IPS DF 4.7 (cell line): Measurements from ENCODE around the gene THRAP3.

ENCODE experiments used
- DNase-seq: peaks from one replicate; pipeline ENCODE4 v3.0.0-alpha.2; 2013; ENCODE audit warnings: low spot score; ENCODE audit errors: extremely low read depth

THRAP3 gene

DNA sequence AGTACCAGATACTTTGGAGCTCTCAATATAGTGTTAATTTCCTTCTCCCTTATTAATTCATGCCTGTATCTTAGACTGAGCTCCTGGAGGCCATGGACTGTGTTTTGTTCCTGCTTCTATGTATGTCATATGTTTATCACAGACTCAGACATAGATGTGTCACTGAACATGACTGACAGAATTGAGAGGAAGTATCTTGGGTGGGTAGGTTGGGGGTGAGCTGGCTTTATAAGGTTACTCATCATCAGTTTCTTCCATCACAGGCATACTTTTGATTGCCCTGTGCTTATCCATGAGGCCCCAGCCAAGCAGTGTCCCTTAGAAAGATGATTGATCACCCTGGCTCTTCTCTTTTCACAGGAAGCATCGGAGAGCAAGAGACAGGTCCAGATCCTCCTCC, 76.3 kb downstream of the THRAP3 start:
- DNase-seq, result no peak

DNA sequence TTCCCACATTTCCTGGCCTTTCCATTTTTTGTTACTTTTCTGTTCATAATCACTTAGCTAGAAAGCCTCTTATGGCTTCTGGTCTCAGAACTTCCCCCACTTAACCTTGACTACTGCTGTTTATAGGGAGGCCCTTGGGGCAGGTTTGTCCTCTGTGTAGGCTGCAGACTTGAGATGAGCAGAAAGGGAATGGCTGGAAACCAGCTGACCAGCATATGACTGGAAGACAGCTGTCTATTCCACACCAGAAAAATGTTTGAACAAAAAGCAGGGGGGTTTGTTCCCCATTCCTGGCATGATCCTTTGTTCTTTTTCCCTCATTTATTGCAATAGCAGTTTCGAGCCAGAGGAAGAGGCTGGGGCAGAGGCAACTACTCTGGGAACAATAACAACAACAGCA, 77.0 kb downstream of the THRAP3 start:
- DNase-seq, result no peak

DNA sequence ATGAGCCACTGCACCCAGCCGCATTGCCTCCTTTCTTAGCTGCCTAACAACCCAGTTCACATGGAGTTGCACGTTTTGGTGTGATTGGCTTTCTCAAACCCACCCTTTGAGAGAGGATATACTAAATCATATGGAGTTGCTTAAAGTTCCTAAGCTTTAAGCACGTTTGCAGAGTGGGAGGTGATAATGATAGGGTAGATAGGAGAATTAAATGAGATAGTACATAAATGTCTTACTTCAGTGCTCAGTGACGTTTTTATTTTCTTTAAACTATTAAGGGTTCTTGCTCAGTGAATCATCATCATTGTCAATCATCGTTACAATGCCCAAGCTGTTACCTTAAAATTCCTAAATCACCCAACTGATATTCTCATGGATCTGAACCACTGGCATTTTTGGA, 79.0 kb downstream of the THRAP3 start:
- no peak for DNase-seq

DNA sequence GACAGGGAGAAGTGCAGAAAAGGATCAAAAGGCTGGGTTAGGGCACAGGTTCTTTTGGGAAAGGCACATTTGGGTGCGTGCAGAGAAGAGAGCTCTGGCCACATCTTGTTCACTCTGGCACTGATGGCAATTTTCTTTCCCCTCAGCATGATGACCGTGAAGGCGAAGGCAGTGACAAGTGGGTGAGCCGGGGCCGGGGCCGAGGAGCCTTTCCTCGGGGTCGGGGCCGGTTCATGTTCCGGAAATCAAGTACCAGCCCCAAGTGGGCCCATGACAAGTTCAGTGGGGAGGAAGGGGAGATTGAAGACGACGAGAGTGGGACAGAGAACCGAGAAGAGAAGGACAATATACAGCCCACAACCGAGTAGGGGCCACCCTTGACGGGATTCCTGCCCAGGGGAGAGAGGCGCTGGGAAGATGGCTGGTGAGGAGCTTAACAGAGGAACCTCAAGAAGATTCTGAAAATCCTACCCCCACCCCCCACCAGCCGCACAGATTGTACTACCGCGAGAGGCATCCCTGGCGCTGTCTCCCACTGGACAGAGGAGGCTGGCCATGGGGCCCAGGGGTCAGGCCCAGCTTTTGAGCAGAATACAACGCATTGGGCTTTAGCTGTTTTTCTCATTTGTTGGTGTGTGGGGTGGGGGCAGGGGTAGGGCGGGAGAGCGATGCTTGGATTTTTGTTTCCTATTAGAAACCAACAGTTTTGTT, 79.6 kb downstream of the THRAP3 start:
- DNase-seq, result no peak

DNA sequence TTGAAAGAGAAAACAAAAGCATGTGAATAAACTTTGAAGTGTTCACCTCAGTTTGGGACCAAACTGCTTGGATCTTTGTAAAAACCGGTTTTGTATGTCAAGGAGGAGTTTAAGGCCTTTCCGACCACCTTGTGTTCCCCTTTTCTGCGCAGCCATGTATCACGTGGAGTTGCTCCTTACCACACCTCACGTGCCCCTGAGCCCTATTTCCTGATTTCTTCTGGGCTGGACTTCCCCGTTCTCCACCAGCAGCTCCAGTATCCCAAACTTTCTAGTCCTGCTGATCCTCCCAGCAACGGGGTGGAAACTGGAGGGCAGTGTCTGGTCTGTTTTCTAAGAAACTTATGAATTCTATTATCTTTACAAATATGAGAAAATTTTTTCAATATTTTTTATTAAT, 80.3 kb downstream of the THRAP3 start:
- DNase-seq, result no peak

DNA sequence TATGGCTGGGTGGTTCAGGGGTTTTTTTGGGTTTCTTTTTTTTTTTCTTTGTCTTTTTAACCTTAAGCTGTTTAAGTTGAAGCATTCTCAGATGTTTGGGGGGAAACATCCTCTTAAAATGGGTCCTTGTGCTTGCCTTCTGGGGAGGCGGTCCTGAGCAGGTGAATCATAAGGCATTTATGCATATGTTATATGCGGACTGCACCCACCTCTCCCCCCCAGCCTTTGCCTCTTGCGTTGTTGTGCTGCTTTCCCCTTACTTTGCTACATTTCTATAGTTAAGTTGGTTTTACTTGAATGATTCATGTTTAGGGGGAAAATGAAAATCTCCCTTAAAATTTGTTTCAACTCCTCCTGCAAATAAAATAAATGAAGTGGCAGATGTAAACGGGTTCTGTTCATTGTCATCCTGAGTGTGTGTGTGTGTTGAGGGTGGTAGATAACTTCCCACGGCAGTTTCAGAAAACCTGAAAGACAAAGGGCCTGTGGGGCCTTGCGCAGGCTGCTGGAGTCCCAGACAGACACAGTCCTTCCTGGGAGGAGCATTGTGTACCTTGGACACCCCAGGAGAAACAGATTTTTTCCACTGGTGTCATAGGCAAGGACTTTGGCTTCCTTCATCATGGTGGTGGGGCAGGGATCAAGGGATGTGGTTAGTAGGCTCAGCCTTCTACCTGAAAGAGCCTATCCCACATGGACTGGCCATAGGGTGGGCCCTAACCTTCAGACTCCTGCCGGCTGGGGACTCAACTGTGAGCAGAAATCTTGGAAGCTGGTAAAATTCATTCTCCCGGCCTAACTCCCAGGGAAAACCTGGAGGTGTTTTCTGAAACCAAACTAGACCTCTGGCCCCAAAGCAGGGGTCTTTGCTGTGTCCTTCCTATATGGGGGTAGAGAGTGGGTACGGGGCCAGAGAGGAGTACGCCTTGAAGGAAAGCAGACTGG, 81.0 kb downstream of the THRAP3 start:
- no peak for DNase-seq

- DNase-seq, result no peak
These were observed 81.6 kb downstream of the THRAP3 start for GRCh38 chr1:36305915-36306209.

DNA sequence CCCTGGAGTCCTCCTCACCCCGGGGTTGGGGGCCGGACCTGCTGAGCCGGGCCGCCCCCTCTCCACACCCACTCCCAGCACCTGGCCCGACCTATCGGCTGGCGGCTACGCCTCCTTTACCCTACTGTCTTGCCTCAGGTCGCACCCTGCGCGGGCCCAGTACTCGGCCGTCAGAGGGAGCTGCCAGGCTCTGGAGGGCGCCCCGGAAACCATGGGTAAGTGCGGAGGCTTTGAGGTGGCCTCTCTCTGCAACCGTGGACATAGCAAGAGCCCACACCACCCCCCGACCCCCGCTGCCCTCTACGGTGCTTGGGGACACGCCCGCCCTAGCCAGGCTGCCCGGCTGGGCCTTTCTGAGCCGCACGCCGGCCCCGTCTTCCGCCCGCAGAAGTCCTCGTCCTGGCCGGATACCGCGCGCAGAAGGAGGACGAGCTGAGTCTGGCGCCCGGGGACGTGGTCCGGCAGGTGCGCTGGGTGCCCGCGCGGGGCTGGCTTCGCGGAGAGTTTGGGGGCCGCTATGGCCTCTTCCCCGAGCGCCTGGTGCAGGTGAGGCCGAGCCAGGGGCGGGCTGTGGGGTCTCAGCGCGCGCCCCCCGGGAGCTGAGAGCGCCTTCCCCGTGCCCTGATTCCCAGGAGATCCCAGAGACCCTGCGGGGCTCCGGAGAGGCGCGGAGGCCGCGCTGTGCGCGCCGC, 82.1 kb downstream of the THRAP3 start, which contains the start of gene SH3D21:
TSS of gene SH3D21 (plus strand) at position 159 of the 692 bp plus-strand sequence. CDS start at position 212, 53 bp downstream.
- no peak for DNase-seq

DNA sequence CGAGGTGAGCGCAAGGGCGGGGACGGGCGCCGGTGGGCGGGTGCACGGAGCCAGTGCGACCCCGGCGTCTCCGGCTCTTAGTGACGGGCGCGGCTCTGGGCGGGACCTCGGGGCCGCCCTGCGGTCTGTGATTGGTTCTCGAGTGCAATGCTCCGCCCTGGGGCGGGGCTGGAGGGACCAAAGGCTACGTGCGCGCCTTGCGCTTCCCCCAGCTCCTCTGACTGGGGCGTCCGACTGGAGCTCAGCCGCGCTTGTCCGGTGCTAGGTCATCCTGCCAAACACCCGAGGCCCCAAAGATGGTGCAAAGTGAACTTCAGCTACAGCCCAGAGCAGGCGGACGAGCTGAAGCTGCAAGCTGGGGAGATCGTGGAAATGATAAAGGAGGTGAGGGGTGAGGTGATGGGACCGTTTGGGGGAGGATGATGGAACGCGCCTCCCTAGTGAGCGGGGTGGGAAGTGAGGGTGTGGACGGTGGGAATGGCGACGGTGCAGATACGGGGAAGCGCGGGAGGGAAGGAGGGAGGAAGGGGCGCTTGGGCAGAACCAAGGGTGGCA, 82.7 kb downstream of the THRAP3 start:
- DNase-seq, result no peak

DNA sequence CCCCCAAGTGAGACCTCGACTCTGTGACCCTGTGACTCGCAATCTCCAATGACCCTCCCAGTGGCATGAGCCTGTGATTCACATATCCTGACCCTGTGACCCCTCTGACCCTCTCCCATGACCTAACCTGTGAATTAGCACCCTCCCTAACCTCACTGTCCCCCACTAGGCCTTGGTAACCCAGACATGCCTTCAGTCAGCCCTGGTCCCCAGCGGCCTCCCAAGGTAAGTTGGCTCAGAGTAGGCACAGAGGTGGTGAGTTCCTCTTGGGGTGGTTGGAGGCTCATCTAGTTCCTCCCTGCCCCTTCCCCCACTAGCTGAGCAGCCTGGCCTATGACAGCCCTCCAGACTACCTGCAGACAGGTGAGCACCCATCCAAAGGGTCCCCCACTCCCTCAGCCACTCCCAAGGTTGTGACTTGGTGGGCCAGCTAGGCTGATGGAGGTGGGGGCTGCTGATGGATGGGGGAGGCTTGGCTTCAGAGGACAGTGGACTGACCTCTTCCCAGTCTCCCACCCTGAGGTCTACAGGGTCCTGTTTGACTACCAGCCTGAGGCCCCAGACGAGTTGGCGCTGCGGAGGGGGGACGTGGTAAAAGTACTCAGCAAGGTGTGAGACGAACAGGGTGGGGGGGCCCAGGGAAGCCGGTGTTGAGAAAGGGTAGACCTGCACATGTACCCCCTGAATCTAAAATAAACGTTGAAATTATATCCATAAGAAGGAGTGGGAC, 83.5 kb downstream of the THRAP3 start:
- DNase-seq, result no peak

DNA sequence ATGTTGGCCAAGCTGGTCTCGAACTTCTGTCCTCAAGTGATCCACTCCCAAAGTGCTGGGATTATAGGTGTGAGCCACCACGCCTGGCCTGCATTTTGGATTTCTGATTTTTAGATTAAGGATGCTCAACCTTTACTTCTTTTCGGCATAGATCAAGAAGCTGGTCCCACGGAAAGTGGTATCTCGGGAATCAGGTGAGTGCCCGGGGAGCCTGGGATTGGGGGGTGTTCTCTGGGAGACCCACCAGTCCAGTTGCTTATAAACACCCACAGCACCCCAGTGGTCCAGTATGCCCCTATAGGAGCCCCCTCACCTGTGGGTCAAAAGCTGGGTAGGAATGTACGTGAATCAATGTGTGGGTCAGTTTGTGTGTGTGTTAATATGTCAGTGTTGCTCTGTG, 85.2 kb downstream of the THRAP3 start:
- DNase-seq, result no peak

GRCh38 chr1:36320291-36320761, 96.1 kb downstream of the THRAP3 start:
- no peak for DNase-seq

DNA sequence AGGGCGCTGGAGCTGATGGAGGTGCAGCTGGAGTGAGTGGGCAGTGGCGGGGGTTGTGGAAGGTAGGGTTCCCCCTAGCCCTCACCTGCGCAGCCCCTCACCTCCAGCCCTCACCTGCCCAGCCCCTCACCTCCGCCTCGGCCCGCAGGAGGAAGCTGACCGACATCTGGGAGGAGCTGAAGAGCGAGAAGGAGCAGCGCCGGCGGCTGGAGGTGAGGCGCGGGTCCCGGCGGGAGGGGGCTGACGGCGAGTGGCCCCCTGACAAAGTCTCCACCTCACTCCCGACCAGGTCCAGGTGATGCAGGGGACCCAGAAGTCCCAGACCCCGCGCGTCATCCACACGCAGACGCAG, 96.5 kb downstream of the THRAP3 start:
- DNase-seq, result no peak

DNA sequence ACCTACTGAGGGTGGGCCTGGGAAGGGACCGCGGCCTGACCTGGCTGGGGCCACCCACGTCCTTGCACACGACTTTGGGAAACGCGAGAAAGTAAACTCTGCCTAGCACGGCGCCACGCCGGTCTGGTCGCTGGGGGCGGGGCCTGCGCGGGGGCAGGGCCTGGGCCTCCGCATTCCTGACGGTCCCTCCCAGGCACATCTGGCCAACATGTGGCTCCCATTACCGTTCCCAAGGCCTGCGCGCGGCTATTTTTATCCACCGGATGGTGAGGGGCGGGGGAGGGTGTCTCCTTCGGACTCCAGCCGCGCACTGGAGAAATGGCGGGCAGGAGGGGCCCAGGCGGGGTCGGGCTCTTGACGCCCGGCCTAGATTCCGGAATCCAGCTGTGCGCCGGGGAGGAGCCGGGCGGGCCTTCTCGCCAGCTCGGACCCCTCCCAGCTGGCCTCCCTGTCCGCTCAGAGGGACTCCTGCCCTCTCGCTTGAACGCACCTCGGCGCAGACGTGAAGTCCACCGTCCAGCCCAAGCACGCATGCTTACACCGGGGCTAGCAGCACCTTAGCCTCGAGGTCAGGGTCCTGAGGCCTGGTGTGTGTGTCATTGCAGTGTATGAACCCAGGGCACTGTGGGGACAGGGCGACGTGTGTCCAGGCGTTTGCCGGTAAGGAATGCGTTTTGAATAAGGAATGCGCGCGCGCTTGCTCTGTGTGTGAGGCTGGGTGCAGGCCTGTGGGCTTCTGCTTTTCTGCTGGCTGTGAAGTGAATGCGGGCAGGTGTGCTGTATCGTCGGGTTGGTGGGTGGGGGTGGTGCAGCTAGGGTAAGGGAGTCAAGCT, 97.1 kb downstream of the THRAP3 start:
- DNase-seq, result no peak

- DNase-seq, result no peak
These were observed 98.0 kb downstream of the THRAP3 start for GRCh38 chr1:36322041-36322785.

DNA sequence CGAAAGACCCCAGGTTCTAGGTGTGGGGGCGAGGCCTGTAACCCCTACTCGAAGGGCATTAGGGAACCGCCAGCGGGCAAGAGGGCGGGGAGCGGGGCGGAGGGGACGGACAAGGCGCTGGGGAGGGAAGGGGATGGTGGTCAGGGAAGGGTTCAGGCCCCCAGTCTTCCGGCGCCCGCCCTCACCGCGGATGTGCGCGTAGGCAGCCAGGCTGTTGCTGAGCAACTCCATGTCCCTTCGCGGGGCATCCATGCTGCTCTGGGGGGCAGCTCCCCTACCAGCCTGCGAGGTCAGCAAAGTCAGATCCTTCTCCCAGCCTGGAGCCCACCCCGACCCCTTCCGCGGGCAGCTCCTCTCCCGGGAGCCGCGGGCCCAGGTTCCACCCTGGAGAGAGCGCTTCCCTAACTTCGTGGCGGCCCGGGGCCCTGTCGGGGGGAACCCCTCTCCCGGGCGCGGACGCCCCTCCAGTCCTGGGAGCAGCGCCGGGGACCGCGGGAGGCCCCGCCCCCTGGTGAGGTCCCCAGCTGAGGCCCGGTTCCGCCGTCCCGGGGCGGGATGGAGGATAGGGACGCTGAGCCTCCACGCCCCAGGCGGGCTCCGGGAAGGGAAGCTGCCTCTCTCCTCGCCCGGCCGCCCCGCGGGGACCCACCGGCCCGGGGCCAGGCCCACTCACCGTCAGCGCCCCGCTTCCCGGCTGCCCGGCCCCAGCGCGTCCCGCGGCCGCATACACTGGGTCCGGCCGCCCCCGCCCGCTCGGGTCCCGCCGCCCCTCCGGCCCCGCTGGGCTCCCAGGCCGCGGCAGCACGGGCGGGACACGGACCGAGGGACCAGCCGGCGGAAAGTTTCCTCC, 98.8 kb downstream of the THRAP3 start:
- DNase-seq, result no peak

DNA sequence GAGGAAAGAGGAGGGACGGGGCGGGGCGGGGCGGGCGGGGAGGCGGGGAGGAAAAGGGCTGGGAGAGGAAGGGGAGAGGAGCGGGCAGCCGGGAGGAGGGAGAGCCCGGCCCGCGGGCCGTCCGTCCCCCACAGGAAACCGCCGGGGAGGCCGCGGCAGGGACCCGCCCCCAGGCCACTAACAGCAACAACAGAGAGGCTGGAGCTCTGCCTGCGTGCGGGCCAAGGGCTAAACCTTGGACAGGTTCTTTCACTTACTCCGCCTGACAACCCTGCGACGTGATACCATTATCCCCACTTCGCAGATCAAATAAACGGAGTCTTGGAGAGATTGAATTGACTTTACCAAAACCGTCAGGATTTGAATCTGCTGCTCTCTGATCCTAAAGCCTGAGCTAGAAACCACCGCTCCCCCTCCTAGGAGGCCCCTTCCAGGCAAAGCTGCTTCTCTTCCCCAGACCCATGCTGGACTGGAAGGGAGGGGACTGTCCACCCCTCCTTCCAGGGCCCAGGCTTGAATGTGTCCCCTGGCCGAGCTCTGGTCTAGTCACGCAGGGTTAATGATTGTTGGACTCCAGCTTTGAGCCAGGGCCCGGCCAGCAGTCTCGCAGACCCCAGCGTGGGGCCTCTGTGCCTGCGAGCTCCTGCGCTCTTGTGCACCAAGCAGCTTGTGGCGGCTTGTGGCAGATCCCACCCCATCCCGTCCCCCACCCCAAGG, 99.6 kb downstream of the THRAP3 start, which contains the start of gene EVA1B:
TSS of gene EVA1B (minus strand) at position 10 of the 717 bp plus-strand sequence. CDS start 608 bp downstream, outside the sequence.
- DNase-seq, result no peak

DNA sequence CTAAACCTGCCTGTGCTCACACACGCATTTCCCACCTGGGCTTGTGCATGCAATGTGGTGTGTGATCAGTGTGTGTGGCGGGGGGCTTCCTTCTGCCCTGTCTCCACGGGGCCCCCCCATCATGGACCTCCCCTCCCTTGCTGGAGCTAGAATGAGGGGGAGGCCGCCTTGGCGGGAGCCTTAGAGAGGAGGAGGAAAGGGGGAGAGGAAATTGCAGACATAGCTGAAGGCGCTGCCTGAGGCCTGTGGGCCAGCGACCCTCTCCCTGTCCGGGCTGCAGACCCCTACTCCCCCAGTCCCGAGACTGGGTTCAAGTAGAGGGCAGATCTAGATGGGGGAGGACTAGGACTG, 100.1 kb downstream of the THRAP3 start:
- no peak for DNase-seq
